PC-9 (cell line): ENCODE measurements around the gene MYLK3. TPM values are rescaled to one million over a fixed set of nuclear protein-coding genes. Genes with fewer than 3 reads are reported as not detected.

ENCODE experiments used
- BruUV-seq: library from RNA; stranded (reverse); fragments of 400-500 nt; replicated peaks from 2 replicates; lab custom pipeline; 2021; lab: Mats Ljungman, UMichigan
- CTCF ChIA-PET: fragments of 300-600 bp; sonication (Branson Sonifier 250); formaldehyde crosslinking; loops from one replicate; lab custom pipeline; 2022; ENCODE audit warnings: antibody characterized with exemption; lab: Charles Lee
- POLR2A ChIA-PET: fragments of 300-600 bp; sonication (Branson Sonifier 250); formaldehyde crosslinking; loops from one replicate; lab custom pipeline; 2022; ENCODE audit warnings: antibody characterized with exemption; ENCODE audit not compliant: unreplicated experiment; lab: Charles Lee
- DNase-seq, 2 experiments: peaks; one replicate each; pipeline versions ENCODE4 v3.0.0 to v3.0.0-alpha.2; 2015 to 2022; ENCODE audit warnings: mixed read lengths in 1 of 2
- H2AFZ ChIP-seq: fragments of 200-600 bp; sonication (generic); 2 replicates; pipeline ENCODE4 v1.8.1; 2017; ENCODE audit warnings: antibody characterized with exemption
- H3F3A ChIP-seq: fragments of 200-600 bp; sonication (generic); 2 replicates; pipeline ENCODE4 v1.8.1; 2017; ENCODE audit warnings: antibody characterized with exemption, mild to moderate bottlenecking, low read depth; ENCODE audit not compliant: insufficient read depth
- H3K27ac ChIP-seq: fragments of 200-600 bp; sonication (generic); 2 replicates; pipeline ENCODE4 v1.6.1; 2016; ENCODE audit warnings: mixed run types
- H3K27me3 ChIP-seq: fragments of 200-600 bp; sonication (generic); 2 replicates; pipeline ENCODE4 v1.6.1; 2016; ENCODE audit warnings: low read depth, mixed run types; ENCODE audit not compliant: insufficient read depth
- H3K36me3 ChIP-seq: fragments of 200-600 bp; sonication (generic); 2 replicates; pipeline ENCODE4 v1.6.1; 2016; ENCODE audit warnings: low read depth, mixed run types
- H3K4me1 ChIP-seq: fragments of 200-600 bp; sonication (generic); replicated peaks from 2 replicates; pipeline ENCODE4 v1.6.1; 2016; ENCODE audit warnings: mixed run types; ENCODE audit not compliant: insufficient read depth
- H3K4me2 ChIP-seq: fragments of 200-600 bp; sonication (generic); 2 replicates; pipeline ENCODE4 v1.6.1; 2017; ENCODE audit warnings: mixed run types
- H3K4me3 ChIP-seq: fragments of 200-600 bp; sonication (generic); 2 replicates; pipeline ENCODE4 v1.6.1; 2016; ENCODE audit warnings: mixed run types
- H3K79me2 ChIP-seq: fragments of 200-600 bp; sonication (generic); 2 replicates; pipeline ENCODE4 v1.6.1; 2017; ENCODE audit warnings: low read depth, mixed run types
- H3K9me2 ChIP-seq: fragments of 200-600 bp; sonication (generic); 2 replicates; pipeline ENCODE4 v1.8.1; 2017; ENCODE audit warnings: mild to moderate bottlenecking; ENCODE audit not compliant: insufficient read depth
- H3K9me3 ChIP-seq: fragments of 200-600 bp; sonication (generic); 2 replicates; pipeline ENCODE4 v1.8.1; 2016; ENCODE audit warnings: low read depth; ENCODE audit not compliant: insufficient read depth
- H4K20me1 ChIP-seq: fragments of 200-600 bp; sonication (generic); 2 replicates; pipeline ENCODE4 v1.8.1; 2017; ENCODE audit not compliant: insufficient read depth
- EZH2 ChIP-seq: fragments of 200-600 bp; sonication (generic); IDR thresholded peaks from 2 replicates; pipeline ENCODE4 v1.8.0; 2017; ENCODE audit warnings: antibody characterized with exemption, low read depth
- intact Hi-C: fragments of 100-400 bp; cut with micrococcal nuclease; formaldehyde crosslinking; loops from one replicate; pipeline ENCODE4 v1.10.0; 2022; ENCODE audit not compliant: unreplicated experiment
- total RNA-seq: library from RNA; stranded (reverse); gene quantifications from 2 replicates; pipeline ENCODE4 v1.2.3, GENCODE V29; 2021
- TF ChIP-seq, protein P1 (sequence below): fragments of 200-600 bp; sonication (generic); conservative IDR thresholded peaks from 2 replicates; pipeline ENCODE4 v1.6.1; 2017; ENCODE audit warnings: mixed run types, antibody characterized with exemption, mild to moderate bottlenecking, moderate library complexity

MYLK3 gene
- total RNA-seq, 1 experiment from 2014 or later: 0.68 TPM

GRCh38 chr16:46727184-46727583 is 21.0 kb downstream of the MYLK3 start:
- no TSS peak for BruUV-seq
- Histone ChIP-seq H3K36me3 (no peaks in the 10 kb centered on the region), H3K79me2 (no peaks in the 10 kb centered on the region), H3F3A (no peaks in the 10 kb centered on the region), H3K9me2 (no peaks in the 10 kb centered on the region), H3K4me3 (no peak overlapping the region), H4K20me1 (no peaks in the 10 kb centered on the region), H3K9me3 (no peaks in the 10 kb centered on the region), H3K27me3 (peaks cover 3% of the 10 kb centered on the region; the same call in 1 of the 2 replicates), H2AFZ (no peak overlapping the region), H3K4me1 (no peaks in the 10 kb centered on the region), H3K27ac (no peak overlapping the region), H3K4me2 (no peak overlapping the region)
- DNase-seq: no peak
- TF ChIP-seq EZH2: no peak
- TF ChIP-seq, protein P1, sequence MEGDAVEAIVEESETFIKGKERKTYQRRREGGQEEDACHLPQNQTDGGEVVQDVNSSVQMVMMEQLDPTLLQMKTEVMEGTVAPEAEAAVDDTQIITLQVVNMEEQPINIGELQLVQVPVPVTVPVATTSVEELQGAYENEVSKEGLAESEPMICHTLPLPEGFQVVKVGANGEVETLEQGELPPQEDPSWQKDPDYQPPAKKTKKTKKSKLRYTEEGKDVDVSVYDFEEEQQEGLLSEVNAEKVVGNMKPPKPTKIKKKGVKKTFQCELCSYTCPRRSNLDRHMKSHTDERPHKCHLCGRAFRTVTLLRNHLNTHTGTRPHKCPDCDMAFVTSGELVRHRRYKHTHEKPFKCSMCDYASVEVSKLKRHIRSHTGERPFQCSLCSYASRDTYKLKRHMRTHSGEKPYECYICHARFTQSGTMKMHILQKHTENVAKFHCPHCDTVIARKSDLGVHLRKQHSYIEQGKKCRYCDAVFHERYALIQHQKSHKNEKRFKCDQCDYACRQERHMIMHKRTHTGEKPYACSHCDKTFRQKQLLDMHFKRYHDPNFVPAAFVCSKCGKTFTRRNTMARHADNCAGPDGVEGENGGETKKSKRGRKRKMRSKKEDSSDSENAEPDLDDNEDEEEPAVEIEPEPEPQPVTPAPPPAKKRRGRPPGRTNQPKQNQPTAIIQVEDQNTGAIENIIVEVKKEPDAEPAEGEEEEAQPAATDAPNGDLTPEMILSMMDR: no peak
- POLR2A ChIA-PET: no interaction called here
- intact Hi-C loops: no loop called here
- CTCF ChIA-PET: no interaction called here

- DNase-seq: no peak
- Histone ChIP-seq H3K4me1 (no peaks in the 10 kb centered on the region), H3K9me2 (no peaks in the 10 kb centered on the region), H3F3A (no peaks in the 10 kb centered on the region), H3K4me3 (no peak overlapping the region), H3K27me3 (no peaks in the 10 kb centered on the region), H4K20me1 (no peaks in the 10 kb centered on the region), H3K79me2 (no peaks in the 10 kb centered on the region), H3K4me2 (no peak overlapping the region), H3K36me3 (no peaks in the 10 kb centered on the region), H2AFZ (no peak overlapping the region), H3K27ac (no peak overlapping the region), H3K9me3 (no peaks in the 10 kb centered on the region)
- CTCF ChIA-PET: no interaction called here
- BruUV-seq: no TSS peak
- intact Hi-C loops: no loop called here
- POLR2A ChIA-PET: no interaction called here
- no peak for TF ChIP-seq EZH2
- TF ChIP-seq, protein P1: no peak
Observed at GRCh38 chr16:46721885-46722284, 26.3 kb downstream of the MYLK3 start.

GRCh38 chr16:46720619-46721018 is 27.5 kb downstream of the MYLK3 start:
- Histone ChIP-seq H3K79me2 (no peaks in the 10 kb centered on the region), H3K27me3 (no peaks in the 10 kb centered on the region), H3K9me3 (no peaks in the 10 kb centered on the region), H3K4me2 (no peak overlapping the region), H3K36me3 (no peaks in the 10 kb centered on the region), H3K9me2 (no peaks in the 10 kb centered on the region), H4K20me1 (no peaks in the 10 kb centered on the region), H3K27ac (no peak overlapping the region), H3F3A (no peaks in the 10 kb centered on the region), H3K4me1 (no peaks in the 10 kb centered on the region), H2AFZ (no peak overlapping the region), H3K4me3 (no peak overlapping the region)
- BruUV-seq: no TSS peak
- ChIA-PET POLR2A (no interaction called here), CTCF (no interaction called here)
- DNase-seq: no peak
- intact Hi-C loops: no loop called here
- TF ChIP-seq EZH2: no peak
- TF ChIP-seq, protein P1: no peak
